Suppressor macrophage (primary cell): ENCODE measurements around the gene EFCAB11.
A peak's percentile ranks its signal among the peaks of the same experiment; 100 is the strongest.

ENCODE experiments used
- DNase-seq, 4 experiments: peaks; one replicate each; pipeline ENCODE4 v3.0.0-alpha.2; 2020 to 2022

The EFCAB11 gene

GRCh38 chr14:89811954-89812575 lies 142.5 kb downstream of the EFCAB11 start:
- DNase-seq, result no peak

GRCh38 chr14:89810101-89810500 lies 144.4 kb downstream of the EFCAB11 start:
- DNase-seq, result no peak

- DNase-seq, result no peak
Measured at GRCh38 chr14:89807892-89808291, 146.6 kb downstream of the EFCAB11 start.

- no peak for DNase-seq
Measured at GRCh38 chr14:89807151-89807550, 147.4 kb downstream of the EFCAB11 start.

GRCh38 chr14:89806451-89806850 lies 148.1 kb downstream of the EFCAB11 start:
- DNase-seq, result no peak

- DNase-seq, result no peak
Measured at GRCh38 chr14:89805501-89805900, 149.0 kb downstream of the EFCAB11 start.

- no peak for DNase-seq
Measured at GRCh38 chr14:89803542-89803941, 151.0 kb downstream of the EFCAB11 start.

GRCh38 chr14:89801136-89801535 lies 153.4 kb downstream of the EFCAB11 start:
- no peak for DNase-seq

GRCh38 chr14:89798212-89798773 lies 156.2 kb downstream of the EFCAB11 start:
- no peak for DNase-seq

- DNase-seq, result no peak
Measured at GRCh38 chr14:89797148-89797547, 157.4 kb downstream of the EFCAB11 start.

GRCh38 chr14:89794096-89794495 lies 160.4 kb downstream of the EFCAB11 start:
- DNase-seq, result peak in 1 of 4 experiments; percentile 20

GRCh38 chr14:89793367-89793716 lies 161.2 kb downstream of the EFCAB11 start:
- no peak for DNase-seq

- DNase-seq, result no peak
Measured at GRCh38 chr14:89792489-89793366, 161.8 kb downstream of the EFCAB11 start.

- DNase-seq, result no peak
Measured at GRCh38 chr14:89787525-89787924, 167.0 kb downstream of the EFCAB11 start.

- DNase-seq, result no peak
Measured at GRCh38 chr14:89781046-89781445, 173.5 kb downstream of the EFCAB11 start.

GRCh38 chr14:89779707-89780106 lies 174.8 kb downstream of the EFCAB11 start:
- DNase-seq, result no peak

GRCh38 chr14:89775946-89776345 lies 178.6 kb downstream of the EFCAB11 start:
- DNase-seq, result peak in 2 of 4 experiments; percentile 10 to 15

- DNase-seq, result no peak
Measured at GRCh38 chr14:89775151-89775550, 179.4 kb downstream of the EFCAB11 start.

GRCh38 chr14:89773644-89774316 lies 180.8 kb downstream of the EFCAB11 start:
- DNase-seq, result peak; percentile 26 to 68 (median 50)

- DNase-seq, result no peak
Measured at GRCh38 chr14:89773151-89773550, 181.4 kb downstream of the EFCAB11 start.

GRCh38 chr14:89771251-89771650 lies 183.3 kb downstream of the EFCAB11 start:
- DNase-seq, result no peak

GRCh38 chr14:89767861-89768268 lies 186.7 kb downstream of the EFCAB11 start:
- DNase-seq, result peak; percentile 63 to 76 (median 66)

- no peak for DNase-seq
Measured at GRCh38 chr14:89767131-89767530, 187.4 kb downstream of the EFCAB11 start.
